Testis (tissue), 2 donors: Measurements from ENCODE around the gene GBP7.

Source experiments
- CTCF ChIP-seq, 3 experiments: fragments of 450-650 bp in 2 of 3; fragments of 200-600 bp in 1 of 3; sonication (generic) in 1 of 3; IDR thresholded peaks; one replicate each; pipeline ENCODE4 v1.5.1; 2016 to 2019; ENCODE audit warnings: antibody characterized with exemption in 3 of 3, mild to moderate bottlenecking in 2 of 3, moderate library complexity in 1 of 3
- POLR2A ChIP-seq: fragments of 450-650 bp; IDR thresholded peaks from one replicate; pipeline ENCODE4 v1.6.1; 2017; ENCODE audit warnings: antibody characterized with exemption, mild to moderate bottlenecking, moderate library complexity

GRCh38 chr1:89121641-89122040 lies 54.2 kb downstream of the GBP7 start:
- TF ChIP-seq CTCF (IDR thresholded peaks at IDR 0.05) (no peak), POLR2A (no peak)
